ENCODE data around the gene ENO2. TPM values are rescaled to one million over a fixed set of nuclear protein-coding genes. Genes with fewer than 3 reads are reported as not detected.

ENO2 gene
- total RNA-seq, 2 experiments from 2014 or later = 171 to 175 TPM

DNA sequence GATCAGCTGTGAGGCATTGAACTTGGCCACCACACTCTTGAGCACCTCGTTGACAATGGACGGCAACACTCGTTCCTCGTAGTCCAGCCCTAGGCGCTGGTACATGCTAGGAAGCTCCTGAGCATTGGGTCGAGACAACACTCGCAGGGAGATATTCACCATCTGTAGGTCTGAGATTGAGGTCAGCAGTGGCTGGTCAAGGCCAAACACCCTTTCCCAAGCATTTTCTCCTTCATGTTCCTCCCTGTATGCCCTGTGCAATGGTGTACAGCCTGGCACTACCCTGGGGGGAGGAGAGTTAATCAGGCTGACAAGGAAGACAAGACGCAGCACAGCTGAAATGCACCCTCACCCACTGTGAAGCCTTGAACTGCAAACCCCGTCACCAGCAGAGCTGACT lies 54.0 kb downstream of the ENO2 start:
- ChIA-PET CTCF (interaction anchor here (0.7 to 3.1 kb wide), 8 partner anchors 7 to 140 kb away, joined by 3 to 21 read pairs (median 6); partner anchors contain the start of genes C12orf57, PTPN6 and RNU7-1), POLR2A (interaction anchor here (0.5 to 3.5 kb wide), 6 partner anchors 9 to 33 kb away, joined by 4 to 40 read pairs (median 6); partner anchors contain the start of genes C12orf57, PTPN6 and RNU7-1)

DNA sequence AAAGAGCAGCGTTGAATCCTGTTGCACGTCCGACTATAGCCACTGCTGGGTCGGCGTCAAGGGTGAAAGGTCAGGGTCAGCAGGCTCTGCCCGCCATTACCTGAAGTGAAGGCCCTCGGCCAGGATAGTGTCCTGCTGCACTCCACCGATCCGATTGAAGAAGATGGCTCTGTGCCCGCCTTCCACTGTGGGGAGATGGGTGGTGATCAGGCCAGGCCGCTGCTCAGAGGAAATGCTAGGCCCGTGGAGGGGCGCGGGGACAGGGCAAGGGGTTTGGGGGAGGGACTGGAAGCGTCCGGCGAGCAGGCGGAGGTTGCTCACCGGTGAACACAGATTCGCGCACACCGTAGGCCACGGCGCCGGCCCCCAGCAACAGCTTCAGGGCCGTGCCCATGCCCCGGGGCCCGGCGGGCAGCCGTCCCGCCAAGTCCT lies 55.7 kb downstream of the ENO2 start:
- ChIA-PET CTCF (interaction anchor here (1.3 to 3.1 kb wide), 3 partner anchors 9 to 143 kb away, joined by 4 to 21 read pairs (median 4); partner anchors contain the start of genes C12orf57 and RNU7-1), POLR2A (interaction anchor here (1.0 to 3.5 kb wide), 2 partner anchors 26 to 160 kb away, joined by 3 to 40 read pairs; partner anchors contain the start of genes C12orf57, CLSTN3 and RNU7-1)

Other genes starting within 250 kb of the ENO2 start
- gene ZNF384, start 225.2 kb upstream of the ENO2 start, total RNA-seq = 10 to 100 TPM; 59.3 to 59.8 TPM
- under 1 TPM; 0.55 to 0.80 TPM for gene PIANP, start 213.8 kb upstream of the ENO2 start, total RNA-seq
- 10 to 100 TPM; 43.5 to 46.1 TPM for gene COPS7A, start 190.5 kb upstream of the ENO2 start, total RNA-seq
- gene MLF2, start 161.4 kb upstream of the ENO2 start, total RNA-seq = 100 to 1,000 TPM; 144 to 150 TPM
- 10 to 100 TPM; 87.1 to 97.7 TPM for gene PTMS, start 148.2 kb upstream of the ENO2 start, total RNA-seq
- gene LAG3, start 142.1 kb upstream of the ENO2 start, total RNA-seq = 100 to 1,000 TPM; 324 to 331 TPM
- 1 to 10 TPM; 1.4 to 1.6 TPM for gene CD4, start 125.1 kb upstream of the ENO2 start, total RNA-seq
- gene GPR162, start 92.8 kb upstream of the ENO2 start, total RNA-seq = under 1 TPM; 0.21 to 0.44 TPM
- gene P3H3, start 86.2 kb upstream of the ENO2 start, total RNA-seq = 1 to 10 TPM; 1.8 TPM
- gene GNB3, start 73.7 kb upstream of the ENO2 start, total RNA-seq = under 1 TPM; 0.32 to 0.63 TPM
- 10 to 100 TPM; 50.0 to 53.1 TPM for gene CDCA3, start 63.3 kb upstream of the ENO2 start, total RNA-seq
- 100 to 1,000 TPM; 151 to 152 TPM for gene USP5, start 62.4 kb upstream of the ENO2 start, total RNA-seq
- gene TPI1, start 47.0 kb upstream of the ENO2 start, total RNA-seq = 1,000 to 10,000 TPM; 1,928 to 1,984 TPM
- 1 to 10 TPM; 3.3 to 4.6 TPM for gene SPSB2, start 41.3 kb upstream of the ENO2 start, total RNA-seq
- gene LRRC23, start 9.8 kb upstream of the ENO2 start, total RNA-seq = 1 to 10 TPM; 3.1 to 6.0 TPM
- 10 to 100 TPM; 44.1 to 44.3 TPM for gene ATN1, start 13.4 kb downstream of the ENO2 start, total RNA-seq
- not detected for gene RNU7-1, start 29.2 kb downstream of the ENO2 start, total RNA-seq
- 100 to 1,000 TPM; 234 to 239 TPM for gene C12orf57, start 29.4 kb downstream of the ENO2 start, total RNA-seq
- 100 to 1,000 TPM; 436 to 441 TPM for gene PTPN6, start 36.8 kb downstream of the ENO2 start, total RNA-seq
- 100 to 1,000 TPM; 509 to 511 TPM for gene PHB2, start 56.1 kb downstream of the ENO2 start, total RNA-seq
- gene EMG1, start 56.3 kb downstream of the ENO2 start, total RNA-seq = 100 to 1,000 TPM; 152 to 162 TPM
- gene LPCAT3, start 103.9 kb downstream of the ENO2 start, total RNA-seq = 10 to 100 TPM; 26.1 TPM
- 1 to 10 TPM in 1 of 2 experiments, under 1 TPM in 1; 0.65 to 1.0 TPM for gene C1S, start 146.1 kb downstream of the ENO2 start, total RNA-seq
- gene C1R, start 177.9 kb downstream of the ENO2 start, total RNA-seq = 1 to 10 TPM in 1 of 2 experiments, under 1 TPM in 1; 0.84 to 1.2 TPM
- 10 to 100 TPM; 11.1 to 11.5 TPM for gene C1RL, start 194.6 kb downstream of the ENO2 start, total RNA-seq
- gene RBP5, start 214.3 kb downstream of the ENO2 start, total RNA-seq = under 1 TPM in 1 of 2 experiments, not detected in 1; 0.19 TPM
- gene CLSTN3, start 215.8 kb downstream of the ENO2 start, total RNA-seq = 10 to 100 TPM; 19.0 to 19.5 TPM

All from activated CD8-positive, alpha-beta memory T cell treated with anti-CD3 and anti-CD28 coated beads for 36 hours (primary cell).